H9 (cell line): ENCODE results near the gene SQSTM1. TPM values are rescaled to one million over a fixed set of nuclear protein-coding genes. Genes with fewer than 3 reads are reported as not detected.

Experiments
- DNase-seq: peaks from one replicate; pipeline ENCODE4 v3.0.0-alpha.2; 2017
- H2AFZ ChIP-seq: one replicate; pipeline ENCODE4 v1.6.1; 2013; ENCODE audit warnings: mild to moderate bottlenecking, low read length, control low read depth, moderate library complexity
- H2AK5ac ChIP-seq: 2 replicates; pipeline ENCODE4 v1.6.1; 2013; ENCODE audit warnings: low read length, control low read depth, mixed read lengths; ENCODE audit not compliant: insufficient read length
- H2BK120ac ChIP-seq: one replicate; pipeline ENCODE4 v1.6.1; 2013; ENCODE audit warnings: low read depth, mild to moderate bottlenecking, low read length, control low read depth, inconsistent platforms; ENCODE audit not compliant: poor library complexity, severe bottlenecking
- H2BK12ac ChIP-seq: 2 replicates; pipeline ENCODE4 v1.6.1; 2013; ENCODE audit warnings: low read length, control low read depth, mixed read lengths, low read depth; ENCODE audit not compliant: insufficient read length
- H2BK15ac ChIP-seq: 2 replicates; pipeline ENCODE4 v1.6.1; 2013; ENCODE audit warnings: low read depth, low read length, control low read depth
- H2BK20ac ChIP-seq: one replicate; pipeline ENCODE4 v1.6.1; 2013; ENCODE audit warnings: low read depth, mild to moderate bottlenecking, low read length, control low read depth, inconsistent platforms; ENCODE audit not compliant: poor library complexity, severe bottlenecking
- H2BK5ac ChIP-seq: 2 replicates; pipeline ENCODE4 v1.6.1; 2013; ENCODE audit warnings: low read length, control low read depth, mixed read lengths; ENCODE audit not compliant: insufficient read length
- H3K14ac ChIP-seq: 2 replicates; pipeline ENCODE4 v1.6.1; 2013; ENCODE audit warnings: low read length, control low read depth; ENCODE audit not compliant: insufficient read depth
- H3K18ac ChIP-seq: 2 replicates; pipeline ENCODE4 v1.6.1; 2013; ENCODE audit warnings: low read depth, mild to moderate bottlenecking, mixed read lengths, low read length, control low read depth; ENCODE audit not compliant: insufficient read length
- H3K23ac ChIP-seq: 2 replicates; pipeline ENCODE4 v1.6.1; 2013; ENCODE audit warnings: low read length, control low read depth, mixed read lengths, low read depth; ENCODE audit not compliant: insufficient read length
- H3K23me2 ChIP-seq: 2 replicates; pipeline ENCODE4 v1.6.1; 2013; ENCODE audit warnings: low read depth, mild to moderate bottlenecking, mixed read lengths, low read length, control low read depth; ENCODE audit not compliant: insufficient read length, poor library complexity, severe bottlenecking
- H3K27ac ChIP-seq: 2 replicates; pipeline ENCODE4 v1.5.1; 2013; ENCODE audit warnings: low read length, control low read depth, mixed read lengths, low read depth; ENCODE audit not compliant: insufficient read length
- H3K27me3 ChIP-seq: 2 replicates; pipeline ENCODE4 v1.6.1; 2013; ENCODE audit warnings: low read length, control low read depth, inconsistent platforms; ENCODE audit not compliant: insufficient read depth
- H3K4ac ChIP-seq: 2 replicates; pipeline ENCODE4 v1.6.1; 2013; ENCODE audit warnings: low read depth, mild to moderate bottlenecking, control low read depth, inconsistent platforms, low read length, moderate library complexity
- H3K4me1 ChIP-seq: 2 replicates; pipeline ENCODE4 v1.6.1; 2013; ENCODE audit warnings: low read length, control low read depth, inconsistent platforms; ENCODE audit not compliant: insufficient read depth
- H3K4me2 ChIP-seq: 2 replicates; pipeline ENCODE4 v1.6.1; 2013; ENCODE audit warnings: low read length, control low read depth, mixed read lengths; ENCODE audit not compliant: insufficient read length, insufficient read depth
- H3K56ac ChIP-seq: 2 replicates; pipeline ENCODE4 v1.6.1; 2013; ENCODE audit warnings: low read depth, mild to moderate bottlenecking, mixed read lengths, low read length, control low read depth; ENCODE audit not compliant: insufficient read length
- H3K79me1 ChIP-seq: 2 replicates; pipeline ENCODE4 v1.6.1; 2013; ENCODE audit warnings: low read depth, mild to moderate bottlenecking, moderate library complexity, low read length, control low read depth, inconsistent platforms; ENCODE audit not compliant: insufficient read depth, poor library complexity, severe bottlenecking
- H3K79me2 ChIP-seq: 2 replicates; pipeline ENCODE4 v1.6.1; 2013; ENCODE audit warnings: low read length, control low read depth, inconsistent platforms; ENCODE audit not compliant: insufficient read depth
- H3K9ac ChIP-seq: 2 replicates; pipeline ENCODE4 v1.6.1; 2013; ENCODE audit warnings: low read length, control low read depth, mixed read lengths; ENCODE audit not compliant: insufficient read length; ENCODE audit errors: extremely low read depth
- H3K9me3 ChIP-seq: one replicate; pipeline ENCODE4 v1.6.1; 2013; ENCODE audit warnings: low read depth, low read length, inconsistent platforms; ENCODE audit not compliant: control insufficient read depth
- H3T11ph ChIP-seq: one replicate; pipeline ENCODE4 v1.6.1; 2013; ENCODE audit warnings: mild to moderate bottlenecking, low read length, control low read depth, inconsistent platforms
- H4K20me1 ChIP-seq: one replicate; pipeline ENCODE4 v1.6.1; 2013; ENCODE audit not compliant: control insufficient read depth, insufficient read length, insufficient read depth
- H4K5ac ChIP-seq: 2 replicates; pipeline ENCODE4 v1.6.1; 2013; ENCODE audit warnings: low read depth, mild to moderate bottlenecking, mixed read lengths, low read length, control low read depth; ENCODE audit not compliant: insufficient read length
- H4K8ac ChIP-seq: replicated peaks from 2 replicates; pipeline ENCODE4 v1.6.1; 2013; ENCODE audit warnings: low read length, control low read depth, mixed read lengths, low read depth; ENCODE audit not compliant: insufficient read length
- H4K91ac ChIP-seq: 2 replicates; pipeline ENCODE4 v1.6.1; 2013; ENCODE audit warnings: low read depth, mild to moderate bottlenecking, moderate library complexity, mixed read lengths, low read length, control low read depth; ENCODE audit not compliant: insufficient read length
- H3K27ac Mint-ChIP-seq, 3 experiments: 2 replicates in 2 of 3; 3 replicates in 1 of 3; pipeline ENCODE4 v1.8.0; 2020 to 2021; ENCODE audit warnings: mixed read lengths in 3 of 3, mild to moderate bottlenecking in 1 of 3, moderate library complexity in 1 of 3
- H3K27me3 Mint-ChIP-seq: 2 replicates; pipeline ENCODE4 v1.8.0; 2021; ENCODE audit warnings: low read depth, mild to moderate bottlenecking, moderate library complexity, mixed read lengths
- H3K36me3 Mint-ChIP-seq, 3 experiments: 2 replicates in 2 of 3; 3 replicates in 1 of 3; pipeline ENCODE4 v1.8.0; 2020 to 2021; ENCODE audit warnings: low read depth in 3 of 3, mixed read lengths in 3 of 3; ENCODE audit not compliant: insufficient read depth in 1 of 3
- H3K4me1 Mint-ChIP-seq, 2 experiments: 2 replicates each; pipeline ENCODE4 v1.8.0; 2020; ENCODE audit warnings: mixed read lengths in 2 of 2
- H3K4me3 Mint-ChIP-seq, 2 experiments: 2 replicates in 1 of 2; 3 replicates in 1 of 2; pipeline ENCODE4 v1.8.0; 2020 to 2021; ENCODE audit warnings: mild to moderate bottlenecking in 2 of 2, mixed read lengths in 2 of 2, moderate library complexity in 1 of 2
- H3K9me3 Mint-ChIP-seq, 2 experiments: 2 replicates in 1 of 2; 3 replicates in 1 of 2; pipeline ENCODE4 v1.8.0; 2020; ENCODE audit warnings: mild to moderate bottlenecking in 2 of 2, mixed read lengths in 2 of 2, moderate library complexity in 1 of 2
- WGBS: extraction: QIAGEN DNeasy Blood & Tissue Kit; methylation state at CpG from one replicate; pipeline ENCODE4 v1.1.7; 2013; ENCODE audit warnings: missing lambda C conversion rate, low lambda C conversion rate, mixed read lengths; ENCODE audit not compliant: insufficient read length; ENCODE audit errors: extremely low coverage; 5-methylcytosine and 5-hydroxymethylcytosine counted together
- total RNA-seq: library from RNA; stranded (reverse); gene quantifications from 2 replicates; pipeline ENCODE4 v1.2.1, GENCODE V29; 2021
- TF ChIP-seq, protein P1 (sequence below): fragments of 200-600 bp; sonication (generic); conservative IDR thresholded peaks from 3 replicates; pipeline ENCODE4 v1.8.0; 2021; ENCODE audit warnings: antibody characterized with exemption, mild to moderate bottlenecking

Gene SQSTM1
- total RNA-seq, 1 experiment from 2014 or later = 144 TPM

DNA sequence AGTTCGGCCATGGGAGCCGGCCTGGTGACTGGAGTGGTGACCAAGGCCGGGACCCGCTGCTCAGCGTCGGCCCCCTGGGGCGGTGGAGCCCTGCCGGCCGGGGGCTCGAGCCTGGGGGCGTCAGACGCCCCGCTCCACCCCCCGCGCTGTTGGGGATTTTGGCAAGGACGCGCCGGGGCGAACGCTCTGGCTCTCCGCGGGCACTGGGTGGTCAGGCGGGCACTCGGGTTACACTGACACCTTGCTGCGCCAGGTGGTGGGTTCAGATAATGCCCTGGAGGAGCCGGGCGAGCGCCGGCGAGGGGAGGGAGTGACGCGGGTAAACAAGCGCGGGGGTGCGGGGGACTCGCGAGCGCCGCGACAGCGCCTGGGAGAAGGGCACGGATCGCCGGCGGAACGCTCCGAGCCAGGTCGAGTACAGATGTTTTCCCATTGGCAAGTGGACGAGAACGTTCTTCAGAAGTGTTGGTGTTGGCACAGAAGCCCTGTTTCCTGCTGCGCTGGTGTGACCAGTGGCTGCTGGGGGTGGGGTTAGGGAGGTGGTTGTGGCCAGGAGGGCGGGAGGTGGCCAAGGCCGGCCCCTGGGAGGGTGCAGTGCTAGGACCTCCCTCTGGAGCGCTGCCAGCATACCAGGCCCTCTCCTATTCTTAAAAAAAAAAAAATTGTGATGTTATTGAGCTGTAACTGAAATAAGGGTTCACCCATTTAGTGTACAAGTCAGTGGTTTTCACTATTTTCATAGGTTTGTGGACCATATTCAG is 773 bp downstream of the SQSTM1 start:
- no peaks in the 10 kb centered on the region for H4K20me1 ChIP-seq
- no peak overlapping the region for H2BK20ac ChIP-seq

More for the DNA sequence above, 773 bp downstream of the SQSTM1 start:
- Histone ChIP-seq H2BK15ac (no peak overlapping the region), H3K27ac (no peak overlapping the region), H2BK5ac (no peak overlapping the region), H4K8ac (no peak overlapping the region), H2BK120ac (no peak overlapping the region), H3K9me3 (no peaks in the 10 kb centered on the region), H3K4me2 (peak overlapping the region; percentile 79), H3K4ac (no peak overlapping the region), H3K18ac (peak overlapping the region; percentile 74), H3K56ac (no peak overlapping the region), H3K14ac (peak overlapping the region; percentile 72), H2AFZ (no peak overlapping the region), H4K91ac (no peak overlapping the region), H3K9ac (peak overlapping the region; percentile 30), H2AK5ac (no peak overlapping the region), H3K27me3 (no peaks in the 10 kb centered on the region), H2BK12ac (no peak overlapping the region), H3K79me1 (peaks cover 10% of the 10 kb centered on the region), H3K4me1 (peaks cover 3% of the 10 kb centered on the region; the same call in 1 of the 2 replicates), H3T11ph (no peak overlapping the region), H3K79me2 (peaks cover 9% of the 10 kb centered on the region; the same call in 1 of the 2 replicates), H4K5ac (no peak overlapping the region), H3K23ac (no peak overlapping the region), H3K23me2 (peaks cover 13% of the 10 kb centered on the region)
- TF ChIP-seq, protein P1, sequence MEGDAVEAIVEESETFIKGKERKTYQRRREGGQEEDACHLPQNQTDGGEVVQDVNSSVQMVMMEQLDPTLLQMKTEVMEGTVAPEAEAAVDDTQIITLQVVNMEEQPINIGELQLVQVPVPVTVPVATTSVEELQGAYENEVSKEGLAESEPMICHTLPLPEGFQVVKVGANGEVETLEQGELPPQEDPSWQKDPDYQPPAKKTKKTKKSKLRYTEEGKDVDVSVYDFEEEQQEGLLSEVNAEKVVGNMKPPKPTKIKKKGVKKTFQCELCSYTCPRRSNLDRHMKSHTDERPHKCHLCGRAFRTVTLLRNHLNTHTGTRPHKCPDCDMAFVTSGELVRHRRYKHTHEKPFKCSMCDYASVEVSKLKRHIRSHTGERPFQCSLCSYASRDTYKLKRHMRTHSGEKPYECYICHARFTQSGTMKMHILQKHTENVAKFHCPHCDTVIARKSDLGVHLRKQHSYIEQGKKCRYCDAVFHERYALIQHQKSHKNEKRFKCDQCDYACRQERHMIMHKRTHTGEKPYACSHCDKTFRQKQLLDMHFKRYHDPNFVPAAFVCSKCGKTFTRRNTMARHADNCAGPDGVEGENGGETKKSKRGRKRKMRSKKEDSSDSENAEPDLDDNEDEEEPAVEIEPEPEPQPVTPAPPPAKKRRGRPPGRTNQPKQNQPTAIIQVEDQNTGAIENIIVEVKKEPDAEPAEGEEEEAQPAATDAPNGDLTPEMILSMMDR = peak; percentile 11; the same call in 1 of the 3 replicates
- Mint-ChIP-seq H3K27me3 (peaks cover 6% of the 10 kb centered on the region), H3K27ac (peak overlapping the region; percentile 40 to 94 (median 93); a peak in 3 of 7 replicates), H3K4me3 (peak overlapping the region; percentile 88 to 93), H3K9me3 (no peaks in the 10 kb centered on the region; a peak in 1 of 5 replicates), H3K4me1 (peaks cover 30 to 33% of the 10 kb centered on the region in 2 experiments), H3K36me3 (peaks cover 24 to 38% (median 37%) of the 10 kb centered on the region in 3 experiments)
- no CpG with 5 or more reads among the region's 54 CpGs for WGBS
- DNase-seq = peak; percentile 87
